Liver (tissue), 9 donors: Measurements from ENCODE around the gene ENGASE. TPM values are rescaled to one million over a fixed set of nuclear protein-coding genes. Genes with fewer than 3 reads are reported as not detected.

Experiments used
- DNase-seq: peaks from one replicate; pipeline ENCODE4 v3.0.0-alpha.2; 2017; ENCODE audit warnings: low spot score
- H3K27ac ChIP-seq, 2 donors: one replicate each; pipeline ENCODE4 v1.7.0; 2013; ENCODE audit warnings: inconsistent platforms in 2 of 2, low read length in 2 of 2, control low read depth in 1 of 2, low read depth in 1 of 2, mild to moderate bottlenecking in 1 of 2
- H3K27me3 ChIP-seq, 4 donors: one replicate each; pipeline versions ENCODE4 v1.6.1 to v1.7.0; 2013; ENCODE audit warnings: low read length in 3 of 4, inconsistent platforms in 1 of 4, mild to moderate bottlenecking in 1 of 4, moderate library complexity in 1 of 4; ENCODE audit not compliant: control insufficient read depth in 4 of 4, insufficient read depth in 4 of 4
- H3K36me3 ChIP-seq, 4 donors: one replicate each; pipeline versions ENCODE4 v1.6.1 to v1.7.0; 2013; ENCODE audit warnings: low read length in 3 of 4, mild to moderate bottlenecking in 3 of 4, low read depth in 1 of 4, moderate library complexity in 1 of 4; ENCODE audit not compliant: control insufficient read depth in 4 of 4, insufficient read depth in 3 of 4
- H3K4me1 ChIP-seq, 4 donors: one replicate each; pipeline versions ENCODE4 v1.6.1 to v1.7.0; 2013; ENCODE audit warnings: low read length in 3 of 4, mild to moderate bottlenecking in 3 of 4, moderate library complexity in 1 of 4; ENCODE audit not compliant: control insufficient read depth in 4 of 4, insufficient read depth in 4 of 4
- H3K4me3 ChIP-seq, 3 donors: one replicate each; pipeline versions ENCODE4 v1.6.1 to v1.7.0; 2013; ENCODE audit warnings: low read length in 3 of 3, control low read depth in 1 of 3, low read depth in 1 of 3, mild to moderate bottlenecking in 1 of 3
- H3K9ac ChIP-seq, 2 donors: one replicate each; pipeline ENCODE4 v1.7.0; 2013; ENCODE audit warnings: low read length in 2 of 2, mild to moderate bottlenecking in 2 of 2, moderate library complexity in 2 of 2, control low read depth in 1 of 2, low read depth in 1 of 2
- H3K9me3 ChIP-seq, 4 donors: one replicate each; pipeline versions ENCODE4 v1.6.1 to v1.7.0; 2013; ENCODE audit warnings: low read length in 3 of 4; ENCODE audit not compliant: control insufficient read depth in 4 of 4
- EGR1 ChIP-seq, 2 donors: IDR thresholded peaks; 2 replicates each; pipeline ENCODE4 v1.6.1; 2016 to 2018; ENCODE audit warnings: antibody characterized with exemption in 2 of 2, low read depth in 2 of 2
- FOXA1 ChIP-seq: IDR thresholded peaks from 2 replicates; pipeline ENCODE4 v1.6.1; 2016; ENCODE audit warnings: antibody characterized with exemption
- FOXA2 ChIP-seq: IDR thresholded peaks from 2 replicates; pipeline ENCODE4 v1.6.1; 2016; ENCODE audit warnings: antibody characterized with exemption
- GABPA ChIP-seq, 2 donors: IDR thresholded peaks in 1 of 2; conservative IDR thresholded peaks in 1 of 2; 2 replicates each; pipeline ENCODE4 v1.6.1; 2016; ENCODE audit warnings: antibody characterized with exemption in 2 of 2, mild to moderate bottlenecking in 1 of 2, moderate library complexity in 1 of 2
- HNF4A ChIP-seq, 2 donors: conservative IDR thresholded peaks; 2 replicates each; pipeline ENCODE4 v1.6.1; 2016; ENCODE audit warnings: antibody characterized with exemption in 2 of 2, mild to moderate bottlenecking in 2 of 2
- JUND ChIP-seq, 2 donors: IDR thresholded peaks; 2 replicates each; pipeline ENCODE4 v1.6.1; 2016; ENCODE audit warnings: antibody characterized with exemption in 2 of 2
- NR2F2 ChIP-seq: IDR thresholded peaks from 2 replicates; pipeline ENCODE4 v1.6.1; 2016; ENCODE audit warnings: antibody characterized with exemption
- RAD21 ChIP-seq, 2 donors: IDR thresholded peaks; 2 replicates each; pipeline ENCODE4 v1.6.1; 2016; ENCODE audit warnings: antibody characterized with exemption in 2 of 2, mild to moderate bottlenecking in 2 of 2
- RXRA ChIP-seq, 2 donors: IDR thresholded peaks; 2 replicates each; pipeline ENCODE4 v1.6.1; 2017 to 2018; ENCODE audit warnings: antibody characterized with exemption in 2 of 2, mild to moderate bottlenecking in 1 of 2
- SP1 ChIP-seq: IDR thresholded peaks from 2 replicates; pipeline ENCODE4 v1.6.1; 2018; ENCODE audit warnings: antibody characterized with exemption, mild to moderate bottlenecking
- TAF1 ChIP-seq: conservative IDR thresholded peaks from 2 replicates; pipeline ENCODE4 v1.6.1; 2016; ENCODE audit warnings: antibody characterized with exemption, mild to moderate bottlenecking
- YY1 ChIP-seq: IDR thresholded peaks from 2 replicates; pipeline ENCODE4 v1.6.1; 2016; ENCODE audit warnings: antibody characterized with exemption, mild to moderate bottlenecking
- WGBS: extraction: QIAGEN DNeasy Blood & Tissue Kit; methylation state at CpG from one replicate; pipeline ENCODE4 v1.1.7; 2013; 5-methylcytosine and 5-hydroxymethylcytosine counted together
- polyA plus RNA-seq, 2 donors: library from polyadenylated mRNA; stranded (reverse) in 1 of 2; unstranded in 1 of 2; fragments of 200-250 nt in 1 of 2; fragments of >200 nt in 1 of 2; fragmentation: Nextera tagmentation in 1 of 2; extraction: Ambion mirVana in 1 of 2; gene quantifications; one replicate each; pipeline versions ENCODE4 v1.2.1 to v1.2.3, GENCODE V29; 2013 to 2015
- total RNA-seq, 2 donors: library from RNA; depleted of rRNA; stranded (reverse); fragments of >200 nt; gene quantifications; one replicate each; pipeline ENCODE4 v1.2.3, GENCODE V29; 2014
- TF ChIP-seq, protein P1 (sequence below): IDR thresholded peaks from 2 replicates; pipeline ENCODE4 v1.6.1; 2016; ENCODE audit warnings: antibody characterized with exemption
- TF ChIP-seq, protein P2 (sequence below): IDR thresholded peaks from 2 replicates; pipeline ENCODE4 v1.6.1; 2016; ENCODE audit warnings: antibody characterized with exemption
- TF ChIP-seq, protein P3 (sequence below): IDR thresholded peaks from 2 replicates; pipeline ENCODE4 v1.6.1; 2016; ENCODE audit warnings: antibody characterized with exemption
- TF ChIP-seq, protein P4 (sequence below): IDR thresholded peaks from 2 replicates; pipeline ENCODE4 v1.6.1; 2016; ENCODE audit warnings: antibody characterized with exemption, mild to moderate bottlenecking
- TF ChIP-seq, protein P5 (sequence below): fragments of 150-350 bp; IDR thresholded peaks from 2 replicates; pipeline ENCODE4 v1.5.1; 2017; ENCODE audit warnings: improper control_type of control experiment, low read depth, low read length; ENCODE audit not compliant: missing input control
- donor health status: healthy.
- donor health status: healthy.
- donor health status: healthy.
- donor health status: healthy.
- donor health status: healthy.

Gene ENGASE
- total and polyA plus RNA-seq, 4 donors, result 5.2 to 33.6 (median 7.8) TPM

DNA sequence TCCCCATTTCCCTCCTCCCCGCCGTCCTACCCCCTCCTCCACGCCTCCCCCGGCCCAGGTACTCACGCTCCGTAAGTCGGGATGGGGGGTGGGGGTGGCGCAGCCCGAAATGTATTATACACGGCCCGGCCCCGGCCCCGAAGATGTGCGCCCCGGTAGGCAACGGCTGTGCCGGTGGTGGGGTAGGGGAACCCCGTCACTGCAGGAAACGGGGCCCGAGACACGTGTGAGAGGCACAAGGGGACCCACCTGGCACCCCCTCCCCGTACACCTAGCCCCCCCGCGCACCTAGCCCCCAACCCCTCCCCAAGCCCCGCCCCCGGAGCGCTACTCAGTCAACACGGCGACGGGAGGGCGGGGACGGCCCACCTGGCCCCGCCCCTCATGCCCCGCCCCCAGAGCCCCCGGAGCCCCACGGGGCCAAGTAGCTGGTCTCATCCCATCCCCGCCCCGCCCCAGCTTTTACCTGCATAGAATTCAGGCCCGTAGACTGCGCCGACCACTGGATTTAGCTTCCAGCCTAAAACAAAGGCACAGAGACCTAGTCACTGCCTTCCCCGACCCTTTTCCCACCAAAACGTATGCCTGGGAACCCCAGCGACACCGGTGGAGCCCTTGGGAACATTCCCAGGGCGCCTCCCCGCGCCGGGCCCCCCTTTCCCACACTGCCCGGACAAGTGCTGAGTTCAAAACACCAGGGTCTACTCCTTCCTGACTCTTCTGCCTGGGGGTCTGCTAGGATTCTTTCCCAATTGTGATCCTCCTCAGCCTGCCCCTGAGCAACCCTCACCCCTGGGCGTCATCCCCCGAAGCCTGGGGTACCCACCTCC, 22.8 kb downstream of the ENGASE start:
- H3K27me3 ChIP-seq, result peaks cover 0 to 5% (median 2%) of the 10 kb centered on the region in 4 donors
- H3K36me3 ChIP-seq, result no peaks in the 10 kb centered on the region
- no peak overlapping the region for H3K27ac ChIP-seq
- no peaks in the 10 kb centered on the region for H3K4me1 ChIP-seq
- H3K9ac ChIP-seq, result no peak overlapping the region
- WGBS, result 12% methylated on average over 52 of the region's 52 CpGs
- no peak for DNase-seq
- no peak for TF ChIP-seq JUND (IDR thresholded peaks at IDR 0.05)
- TF ChIP-seq, protein P1, sequence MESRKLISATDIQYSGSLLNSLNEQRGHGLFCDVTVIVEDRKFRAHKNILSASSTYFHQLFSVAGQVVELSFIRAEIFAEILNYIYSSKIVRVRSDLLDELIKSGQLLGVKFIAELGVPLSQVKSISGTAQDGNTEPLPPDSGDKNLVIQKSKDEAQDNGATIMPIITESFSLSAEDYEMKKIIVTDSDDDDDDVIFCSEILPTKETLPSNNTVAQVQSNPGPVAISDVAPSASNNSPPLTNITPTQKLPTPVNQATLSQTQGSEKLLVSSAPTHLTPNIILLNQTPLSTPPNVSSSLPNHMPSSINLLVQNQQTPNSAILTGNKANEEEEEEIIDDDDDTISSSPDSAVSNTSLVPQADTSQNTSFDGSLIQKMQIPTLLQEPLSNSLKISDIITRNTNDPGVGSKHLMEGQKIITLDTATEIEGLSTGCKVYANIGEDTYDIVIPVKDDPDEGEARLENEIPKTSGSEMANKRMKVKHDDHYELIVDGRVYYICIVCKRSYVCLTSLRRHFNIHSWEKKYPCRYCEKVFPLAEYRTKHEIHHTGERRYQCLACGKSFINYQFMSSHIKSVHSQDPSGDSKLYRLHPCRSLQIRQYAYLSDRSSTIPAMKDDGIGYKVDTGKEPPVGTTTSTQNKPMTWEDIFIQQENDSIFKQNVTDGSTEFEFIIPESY, result no peak
- TF ChIP-seq, protein P2, sequence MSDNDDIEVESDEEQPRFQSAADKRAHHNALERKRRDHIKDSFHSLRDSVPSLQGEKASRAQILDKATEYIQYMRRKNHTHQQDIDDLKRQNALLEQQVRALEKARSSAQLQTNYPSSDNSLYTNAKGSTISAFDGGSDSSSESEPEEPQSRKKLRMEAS, result no peak
- no peak for TF ChIP-seq RAD21 (IDR thresholded peaks at IDR 0.05)
- TF ChIP-seq, protein P3, sequence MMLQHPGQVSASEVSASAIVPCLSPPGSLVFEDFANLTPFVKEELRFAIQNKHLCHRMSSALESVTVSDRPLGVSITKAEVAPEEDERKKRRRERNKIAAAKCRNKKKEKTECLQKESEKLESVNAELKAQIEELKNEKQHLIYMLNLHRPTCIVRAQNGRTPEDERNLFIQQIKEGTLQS, result no peak
- no peaks in the 10 kb centered on the region for H3K9me3 ChIP-seq
- H3K4me3 ChIP-seq, result no peak overlapping the region

DNA sequence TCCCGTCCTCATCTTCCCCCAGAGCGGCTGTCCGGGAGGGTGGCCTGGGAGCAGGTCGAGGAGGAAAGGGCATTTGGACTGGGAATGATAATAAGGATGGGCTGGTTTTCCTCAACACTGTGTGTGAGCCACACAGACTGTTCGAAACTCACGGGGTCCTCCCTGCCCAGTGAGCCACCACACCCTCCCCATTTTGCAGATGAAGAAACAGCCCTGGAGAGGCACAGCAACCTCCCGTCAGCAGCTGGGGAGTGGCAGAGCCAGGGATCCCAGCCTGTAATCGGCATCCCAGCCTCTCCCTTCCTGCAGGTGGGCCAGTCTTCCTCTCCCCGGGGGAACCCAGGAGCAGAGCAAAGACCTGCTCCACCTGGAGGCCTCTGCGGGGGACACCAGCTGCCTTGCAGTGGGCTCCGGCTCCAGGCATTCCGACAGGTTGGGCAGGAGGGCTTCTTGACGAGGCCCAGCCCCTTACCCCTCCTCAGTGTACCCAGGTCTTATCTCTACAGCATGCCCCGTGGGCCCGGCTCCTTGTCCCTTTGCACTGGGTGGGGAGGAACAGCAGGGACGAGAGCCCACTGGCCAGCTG, 23.8 kb downstream of the ENGASE start:
- Histone ChIP-seq H3K27ac (no peak overlapping the region), H3K9me3 (no peaks in the 10 kb centered on the region), H3K4me3 (no peak overlapping the region), H3K27me3 (peaks cover 0 to 5% (median 2%) of the 10 kb centered on the region in 4 donors), H3K4me1 (no peaks in the 10 kb centered on the region), H3K36me3 (no peaks in the 10 kb centered on the region), H3K9ac (no peak overlapping the region)
- TF ChIP-seq GABPA (IDR thresholded peaks at IDR 0.05 in 1 of 2, conservative IDR thresholded peaks at IDR 0.05 in 1 of 2) (no peak), FOXA1 (no peak), RXRA (IDR thresholded peaks at IDR 0.05) (no peak), SP1 (no peak), JUND (IDR thresholded peaks at IDR 0.05) (no peak), NR2F2 (no peak), EGR1 (IDR thresholded peaks at IDR 0.05; ENCODE audit: low read depth in 2 of 2) (no peak), FOXA2 (no peak), RAD21 (IDR thresholded peaks at IDR 0.05) (no peak), YY1 (no peak), TAF1 (no peak), HNF4A (conservative IDR thresholded peaks at IDR 0.05) (no peak)
- TF ChIP-seq, protein P3, result no peak
- TF ChIP-seq, protein P4, sequence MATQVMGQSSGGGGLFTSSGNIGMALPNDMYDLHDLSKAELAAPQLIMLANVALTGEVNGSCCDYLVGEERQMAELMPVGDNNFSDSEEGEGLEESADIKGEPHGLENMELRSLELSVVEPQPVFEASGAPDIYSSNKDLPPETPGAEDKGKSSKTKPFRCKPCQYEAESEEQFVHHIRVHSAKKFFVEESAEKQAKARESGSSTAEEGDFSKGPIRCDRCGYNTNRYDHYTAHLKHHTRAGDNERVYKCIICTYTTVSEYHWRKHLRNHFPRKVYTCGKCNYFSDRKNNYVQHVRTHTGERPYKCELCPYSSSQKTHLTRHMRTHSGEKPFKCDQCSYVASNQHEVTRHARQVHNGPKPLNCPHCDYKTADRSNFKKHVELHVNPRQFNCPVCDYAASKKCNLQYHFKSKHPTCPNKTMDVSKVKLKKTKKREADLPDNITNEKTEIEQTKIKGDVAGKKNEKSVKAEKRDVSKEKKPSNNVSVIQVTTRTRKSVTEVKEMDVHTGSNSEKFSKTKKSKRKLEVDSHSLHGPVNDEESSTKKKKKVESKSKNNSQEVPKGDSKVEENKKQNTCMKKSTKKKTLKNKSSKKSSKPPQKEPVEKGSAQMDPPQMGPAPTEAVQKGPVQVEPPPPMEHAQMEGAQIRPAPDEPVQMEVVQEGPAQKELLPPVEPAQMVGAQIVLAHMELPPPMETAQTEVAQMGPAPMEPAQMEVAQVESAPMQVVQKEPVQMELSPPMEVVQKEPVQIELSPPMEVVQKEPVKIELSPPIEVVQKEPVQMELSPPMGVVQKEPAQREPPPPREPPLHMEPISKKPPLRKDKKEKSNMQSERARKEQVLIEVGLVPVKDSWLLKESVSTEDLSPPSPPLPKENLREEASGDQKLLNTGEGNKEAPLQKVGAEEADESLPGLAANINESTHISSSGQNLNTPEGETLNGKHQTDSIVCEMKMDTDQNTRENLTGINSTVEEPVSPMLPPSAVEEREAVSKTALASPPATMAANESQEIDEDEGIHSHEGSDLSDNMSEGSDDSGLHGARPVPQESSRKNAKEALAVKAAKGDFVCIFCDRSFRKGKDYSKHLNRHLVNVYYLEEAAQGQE, result no peak
- TF ChIP-seq, protein P5, sequence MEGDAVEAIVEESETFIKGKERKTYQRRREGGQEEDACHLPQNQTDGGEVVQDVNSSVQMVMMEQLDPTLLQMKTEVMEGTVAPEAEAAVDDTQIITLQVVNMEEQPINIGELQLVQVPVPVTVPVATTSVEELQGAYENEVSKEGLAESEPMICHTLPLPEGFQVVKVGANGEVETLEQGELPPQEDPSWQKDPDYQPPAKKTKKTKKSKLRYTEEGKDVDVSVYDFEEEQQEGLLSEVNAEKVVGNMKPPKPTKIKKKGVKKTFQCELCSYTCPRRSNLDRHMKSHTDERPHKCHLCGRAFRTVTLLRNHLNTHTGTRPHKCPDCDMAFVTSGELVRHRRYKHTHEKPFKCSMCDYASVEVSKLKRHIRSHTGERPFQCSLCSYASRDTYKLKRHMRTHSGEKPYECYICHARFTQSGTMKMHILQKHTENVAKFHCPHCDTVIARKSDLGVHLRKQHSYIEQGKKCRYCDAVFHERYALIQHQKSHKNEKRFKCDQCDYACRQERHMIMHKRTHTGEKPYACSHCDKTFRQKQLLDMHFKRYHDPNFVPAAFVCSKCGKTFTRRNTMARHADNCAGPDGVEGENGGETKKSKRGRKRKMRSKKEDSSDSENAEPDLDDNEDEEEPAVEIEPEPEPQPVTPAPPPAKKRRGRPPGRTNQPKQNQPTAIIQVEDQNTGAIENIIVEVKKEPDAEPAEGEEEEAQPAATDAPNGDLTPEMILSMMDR, result no peak
- TF ChIP-seq, protein P1, result no peak
- no peak for DNase-seq
- 26% methylated on average over 16 of the region's 16 CpGs for WGBS
